NCI-H446 treated with DMSO at 0.1 percent for 48 hours (cell line): ENCODE data around the gene ITGB8.
"Not testable (repeated sequence)": the region's sequence is repeated elsewhere in the genome, so short reads cannot be mapped to it uniquely, and the experiment has no call there.

Source experiments
- DNase-seq: peaks from one replicate; lab custom pipeline; 2025; lab: John Stamatoyannopoulos, UW

Gene ITGB8

DNA sequence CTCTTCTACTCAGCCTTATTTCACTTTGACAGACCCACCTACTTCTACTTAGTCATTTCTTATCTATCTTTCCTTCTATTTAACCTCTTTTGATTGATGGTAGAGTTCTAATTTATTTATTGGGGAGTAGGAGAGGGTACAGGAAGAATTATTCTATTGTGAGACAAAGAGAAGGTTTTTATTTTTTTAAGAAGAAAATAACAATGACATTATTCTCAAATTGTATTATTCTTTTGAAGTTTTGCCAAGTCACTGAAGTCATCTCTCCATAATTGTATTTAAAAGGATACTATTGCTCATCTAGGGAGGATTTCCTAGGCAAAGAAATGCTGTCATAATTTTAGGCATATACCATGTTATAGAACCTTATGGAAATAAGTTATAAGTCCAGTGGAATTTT, 52.7 kb downstream of the ITGB8 start:
- DNase-seq, result no peak

DNA sequence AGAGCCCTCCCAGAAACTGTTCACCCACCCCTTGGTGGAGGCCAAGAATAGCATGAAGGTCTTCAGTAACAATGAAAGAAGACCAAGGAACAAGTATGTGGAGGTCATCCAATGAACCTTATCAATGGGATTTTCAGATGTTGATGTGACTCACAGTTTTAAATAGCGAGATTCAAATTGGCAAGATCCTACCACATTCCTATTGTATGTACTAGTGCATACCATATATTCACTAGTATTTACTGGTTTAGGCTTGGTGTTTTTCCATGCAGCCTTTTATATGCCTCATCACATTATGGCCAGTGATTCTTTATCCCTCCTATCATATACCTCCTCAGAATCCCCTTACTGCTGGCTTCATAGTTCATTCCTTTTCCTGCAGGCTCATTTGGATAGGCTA, 54.4 kb downstream of the ITGB8 start:
- no peak for DNase-seq

DNA sequence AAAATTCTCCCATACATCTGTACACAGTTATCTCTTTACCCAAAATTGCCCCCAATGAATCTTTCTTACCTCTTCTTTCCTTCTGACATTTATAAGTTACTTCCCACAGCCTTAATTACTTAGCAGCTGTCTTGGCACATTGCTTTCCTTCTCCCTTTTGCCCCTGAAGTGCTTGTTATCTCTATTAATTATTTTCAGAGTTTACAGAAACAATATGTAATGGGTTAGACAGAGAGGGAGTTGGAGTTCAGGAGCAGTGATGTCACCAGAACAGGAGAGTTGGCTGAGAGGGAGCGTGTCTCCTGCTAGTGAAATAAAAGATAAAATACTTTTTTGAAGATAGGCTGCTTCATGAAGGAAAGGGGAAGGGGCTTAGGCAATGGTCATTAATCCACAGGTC, 57.4 kb downstream of the ITGB8 start:
- no peak for DNase-seq

DNA sequence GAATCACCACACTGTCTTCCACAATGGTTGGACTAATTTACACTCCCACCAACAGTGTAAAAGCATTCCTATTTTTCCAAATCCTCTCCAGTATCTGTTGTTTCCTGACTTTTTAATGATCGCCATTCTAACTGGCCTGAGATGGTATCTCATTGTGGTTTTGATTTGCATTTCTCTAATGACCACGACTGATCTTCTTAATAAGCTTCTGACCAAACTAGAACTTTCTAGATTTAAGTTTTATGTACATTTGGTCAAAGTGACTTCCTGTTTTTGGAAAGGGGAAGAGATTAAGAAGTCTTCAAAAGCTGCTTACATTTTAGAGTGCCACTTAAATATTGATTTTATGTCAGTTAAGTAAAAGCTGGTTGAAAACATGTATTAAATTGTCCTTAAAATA, 58.5 kb downstream of the ITGB8 start:
- DNase-seq, result not testable (repeated sequence)

DNA sequence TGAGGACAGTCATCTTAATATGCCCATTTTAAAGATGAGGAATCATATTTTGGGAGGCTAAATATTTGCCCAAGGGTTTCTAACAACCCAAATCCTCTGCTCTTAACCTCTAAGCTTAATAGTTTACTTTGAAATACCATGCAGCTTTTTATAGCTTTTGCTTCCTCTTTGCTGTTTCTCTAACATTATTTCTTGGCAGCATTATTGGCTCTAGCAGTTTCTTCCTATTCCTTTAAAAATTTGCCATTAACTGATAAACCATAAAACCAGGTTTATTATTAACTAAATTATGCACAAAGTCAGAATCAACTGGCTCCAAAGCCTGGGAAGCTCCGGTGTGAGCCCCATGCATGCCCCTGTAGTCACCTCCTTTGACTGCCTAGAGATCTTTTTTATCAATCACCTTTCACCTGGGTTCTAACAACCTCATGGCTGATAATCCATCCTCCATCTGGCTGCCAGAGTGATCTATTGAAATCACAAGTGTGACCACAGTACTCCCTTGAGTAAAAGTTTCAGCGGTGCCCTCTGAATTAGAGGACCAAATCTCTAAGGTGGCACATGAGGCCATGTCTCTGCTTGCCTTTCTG, 62.4 kb downstream of the ITGB8 start:
- no peak for DNase-seq

DNA sequence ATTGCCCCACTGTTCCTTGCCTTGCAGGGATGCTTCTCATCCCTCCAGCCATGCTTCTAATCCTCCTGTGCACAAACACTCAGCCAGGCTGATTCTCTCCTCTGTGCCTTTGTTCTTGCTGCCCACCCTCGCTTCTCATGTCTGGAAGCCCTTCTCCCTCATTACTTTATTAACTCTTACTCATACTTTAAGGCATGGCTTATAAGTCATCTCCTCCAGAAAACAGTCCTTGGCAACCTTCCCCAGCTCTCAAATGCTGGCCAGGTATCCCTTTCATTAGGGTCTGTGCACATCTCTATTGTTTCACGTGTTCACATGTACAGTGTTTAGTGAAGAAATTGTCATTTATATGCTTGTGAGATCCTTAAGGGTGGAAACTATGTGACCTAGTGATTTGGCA, 62.9 kb downstream of the ITGB8 start:
- DNase-seq, result no peak

DNA sequence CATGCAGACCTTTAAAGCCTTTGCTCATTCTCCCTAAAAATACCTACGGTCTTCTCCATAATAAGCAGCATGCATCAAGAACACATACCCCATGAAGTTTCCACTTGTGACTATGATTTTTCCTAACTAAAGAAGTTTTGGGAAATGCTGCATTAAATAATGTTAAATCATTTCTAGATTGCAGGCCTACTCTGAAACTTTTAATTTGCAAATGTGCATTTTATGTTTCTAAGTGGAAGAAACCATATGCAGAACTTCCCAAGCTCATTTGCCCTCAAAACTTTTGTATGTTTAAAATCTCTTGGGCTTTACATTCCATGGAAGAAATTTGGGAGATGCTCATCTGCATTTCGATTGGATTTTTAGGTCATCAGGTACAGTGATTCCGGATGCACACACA, 63.6 kb downstream of the ITGB8 start:
- DNase-seq, result no peak

DNA sequence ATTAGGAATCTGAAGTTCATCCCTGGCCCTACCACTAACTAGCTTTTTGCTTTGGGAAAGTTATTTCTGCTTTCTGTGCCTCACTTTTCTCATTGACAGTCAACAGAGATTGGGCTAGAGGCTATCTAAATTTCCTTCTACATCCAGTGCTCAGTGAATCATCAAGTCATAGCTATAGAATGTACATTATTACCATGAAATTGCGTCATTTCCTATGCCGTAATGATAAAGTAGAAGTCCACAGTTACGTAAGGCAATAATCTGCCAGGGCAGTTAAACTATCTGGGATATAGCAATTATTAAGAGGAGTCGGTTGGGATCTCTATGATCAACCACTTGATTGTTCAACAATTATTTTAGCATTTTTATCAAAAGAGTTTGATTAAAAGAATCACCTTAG, 64.4 kb downstream of the ITGB8 start:
- no peak for DNase-seq

DNA sequence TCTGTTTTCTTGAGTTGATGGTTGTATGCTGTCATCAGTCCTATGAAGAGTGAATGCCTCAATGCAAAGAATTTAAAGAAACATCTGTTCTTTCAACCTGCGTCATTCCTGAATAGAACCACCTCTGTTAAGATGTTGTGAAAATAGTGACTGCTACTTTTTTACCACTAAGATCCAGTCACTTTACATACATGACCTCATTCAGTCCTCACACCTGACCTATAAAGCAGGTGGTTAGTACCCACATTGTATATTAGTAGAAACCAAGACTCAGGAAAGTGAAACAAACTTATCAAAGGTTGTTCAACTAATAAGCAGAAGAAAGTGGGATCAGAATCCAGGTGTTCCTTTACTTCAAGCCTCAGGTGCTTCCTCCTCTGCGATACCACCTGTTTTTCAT, 64.8 kb downstream of the ITGB8 start:
- DNase-seq, result no peak

DNA sequence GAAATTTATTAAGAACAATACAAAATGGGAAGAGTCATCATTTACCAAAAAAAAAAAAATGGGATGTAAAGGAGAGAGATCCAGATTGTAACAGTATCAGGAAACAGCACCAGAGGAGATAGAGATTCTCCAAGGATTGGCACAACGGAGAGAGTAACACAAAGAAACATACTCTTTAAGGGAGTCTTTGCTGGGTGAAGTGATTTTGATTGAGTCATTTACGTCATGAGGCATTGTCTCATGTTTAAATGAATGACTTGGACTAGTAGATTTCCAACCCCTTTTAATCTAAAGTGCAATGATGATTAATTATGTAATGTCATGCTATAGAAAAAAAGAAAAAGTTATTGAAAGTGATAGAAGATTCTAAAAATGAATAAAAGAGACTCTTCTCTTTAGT, 68.8 kb downstream of the ITGB8 start:
- DNase-seq, result no peak

DNA sequence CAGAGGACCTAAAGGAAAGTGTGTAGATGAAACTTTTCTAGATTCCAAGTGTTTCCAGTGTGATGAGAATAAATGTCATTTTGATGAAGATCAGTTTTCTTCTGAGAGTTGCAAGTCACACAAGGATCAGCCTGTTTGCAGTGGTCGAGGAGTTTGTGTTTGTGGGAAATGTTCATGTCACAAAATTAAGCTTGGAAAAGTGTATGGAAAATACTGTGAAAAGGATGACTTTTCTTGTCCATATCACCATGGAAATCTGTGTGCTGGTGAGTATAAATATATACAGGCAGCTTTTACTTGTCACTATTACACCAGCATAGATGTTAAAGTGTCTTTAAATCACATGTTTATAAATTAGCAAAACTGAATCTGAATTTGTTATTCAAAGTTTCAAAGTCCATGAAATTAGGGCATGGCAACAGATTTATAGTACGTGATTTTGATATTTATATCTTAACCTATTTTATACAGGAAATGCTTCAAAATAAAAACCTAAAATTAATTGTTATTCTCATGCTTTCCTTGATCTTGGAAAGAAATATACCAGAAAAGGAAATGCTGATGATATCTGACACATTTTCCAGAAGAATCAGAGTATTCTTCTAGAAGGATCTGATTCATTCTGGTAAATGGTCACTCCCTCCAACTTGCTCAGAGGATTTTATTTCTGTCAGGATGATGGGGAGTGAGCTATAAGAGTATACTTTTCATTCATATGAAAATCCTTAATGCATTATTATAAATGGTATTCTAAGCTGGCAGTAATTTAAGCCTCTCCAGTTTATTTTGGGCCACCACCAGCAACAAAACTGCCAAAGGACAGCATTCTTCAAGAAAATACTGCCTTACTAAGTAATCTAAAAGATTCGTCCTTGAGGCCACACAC, 71.4 kb downstream of the ITGB8 start:
- DNase-seq, result no peak

DNA sequence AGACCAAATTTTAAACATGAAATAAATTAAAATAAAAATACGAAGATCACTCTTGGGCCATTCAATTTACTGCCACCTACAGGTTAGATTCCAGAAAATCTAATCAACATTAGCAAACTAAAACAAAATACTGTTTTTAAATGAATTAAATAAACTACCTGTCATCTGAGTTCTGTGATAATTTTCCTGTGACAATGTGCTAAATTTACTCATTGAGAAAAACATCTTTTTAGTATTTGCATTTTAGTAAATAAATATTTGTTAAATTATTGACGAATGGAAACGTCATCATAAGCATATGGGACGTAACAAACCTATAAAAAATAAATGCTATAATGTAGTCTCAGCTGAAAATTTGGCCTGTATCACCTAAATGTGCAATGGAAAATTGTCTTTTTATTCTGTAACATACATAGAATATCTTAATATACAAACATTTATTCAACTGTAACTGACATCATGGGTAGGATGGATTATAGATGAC, 72.1 kb downstream of the ITGB8 start:
- DNase-seq, result no peak

DNA sequence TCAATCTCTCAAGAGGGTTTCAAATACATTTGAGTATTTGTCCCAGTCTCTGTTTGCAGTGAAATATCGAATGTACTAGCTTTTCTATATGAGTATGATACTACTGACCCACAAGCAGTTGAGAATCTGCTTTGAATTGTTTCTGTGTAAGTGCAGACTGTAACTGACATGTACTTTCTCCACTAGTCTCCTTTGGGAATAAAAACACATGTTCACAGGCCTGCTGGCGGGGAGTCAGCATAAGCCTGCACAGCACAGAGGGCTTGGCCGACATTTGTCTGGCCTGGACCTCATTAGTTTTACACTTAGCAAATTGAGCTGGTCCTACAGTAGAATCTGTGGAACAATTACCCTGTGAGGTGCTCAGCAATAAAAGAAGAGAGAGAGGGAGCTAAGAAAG, 72.6 kb downstream of the ITGB8 start:
- peak; percentile 40 for DNase-seq

DNA sequence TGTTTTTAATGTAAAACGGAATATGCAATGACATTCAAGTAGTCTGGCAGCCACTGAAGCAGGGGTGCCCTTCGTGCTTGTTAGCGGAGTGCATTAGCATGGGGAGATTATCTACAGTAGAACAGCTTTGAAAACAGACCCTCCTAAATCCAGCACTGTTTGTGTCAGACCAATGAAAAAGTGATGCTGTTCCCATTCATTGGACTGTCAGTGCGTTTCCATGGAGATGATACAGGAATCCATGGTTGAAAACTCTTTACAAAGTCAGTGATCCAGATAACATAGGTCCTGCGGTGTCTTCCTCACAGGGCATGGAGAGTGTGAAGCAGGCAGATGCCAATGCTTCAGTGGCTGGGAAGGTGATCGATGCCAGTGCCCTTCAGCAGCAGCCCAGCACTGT, 73.6 kb downstream of the ITGB8 start:
- no peak for DNase-seq

DNA sequence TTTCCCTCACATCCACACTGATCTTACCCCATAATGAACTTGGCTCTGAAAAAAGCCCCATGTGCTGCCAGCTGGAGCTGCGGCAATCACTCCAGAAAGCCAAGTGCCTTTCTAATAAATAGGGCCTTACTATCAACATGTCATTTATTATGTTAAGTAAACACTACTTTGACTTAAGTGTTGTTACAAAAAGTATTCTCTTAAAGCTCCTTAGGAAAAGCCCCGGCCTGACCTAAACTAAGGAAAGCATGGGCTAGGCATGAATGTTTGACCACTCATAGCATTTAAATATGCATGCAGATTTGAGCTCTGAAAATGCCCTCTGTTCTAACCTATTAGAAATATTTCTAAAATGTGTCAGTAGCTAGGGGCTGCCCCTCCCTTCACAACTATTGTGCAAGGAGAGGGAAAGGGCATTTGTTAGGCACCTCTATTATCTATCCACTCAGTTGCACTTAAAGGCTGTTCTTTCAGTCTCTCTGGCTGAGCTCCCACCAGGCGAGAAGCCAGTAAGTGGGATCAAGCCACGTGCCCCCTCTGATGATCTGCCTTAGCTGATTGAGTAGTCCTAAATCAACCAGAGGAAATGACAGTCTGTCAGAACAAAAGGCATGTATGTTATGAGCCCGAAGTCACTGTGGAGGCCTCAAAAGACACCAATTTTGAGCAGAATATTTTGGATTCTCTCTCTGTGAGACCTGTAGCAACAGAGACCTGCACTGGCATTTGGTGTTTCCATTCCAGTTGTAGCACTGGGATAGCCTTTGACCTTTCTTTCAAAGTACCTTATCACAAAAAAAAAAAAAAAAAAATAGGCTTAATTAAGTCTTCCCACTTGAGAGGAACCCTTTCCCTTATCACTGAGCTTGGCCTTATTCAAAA, 77.1 kb downstream of the ITGB8 start:
- peak; percentile 91 for DNase-seq

DNA sequence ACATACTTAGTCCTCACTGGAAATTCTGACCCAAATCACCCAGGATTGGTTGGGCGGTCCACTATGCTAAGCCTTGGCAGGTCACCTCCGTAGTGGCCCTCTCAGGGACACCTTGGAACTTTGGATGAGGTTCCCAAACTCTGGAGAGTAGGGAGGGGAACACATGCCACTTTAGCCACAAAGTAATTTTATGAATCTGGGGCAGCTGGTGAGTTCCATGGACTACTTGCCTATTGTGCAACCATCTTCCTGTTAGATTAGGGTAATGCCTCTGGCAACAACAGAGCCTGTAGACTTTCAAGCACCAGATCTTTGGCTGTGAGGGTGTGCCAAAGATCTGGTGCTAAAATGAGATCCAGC, 77.7 kb downstream of the ITGB8 start:
- DNase-seq, result peak; percentile 73

DNA sequence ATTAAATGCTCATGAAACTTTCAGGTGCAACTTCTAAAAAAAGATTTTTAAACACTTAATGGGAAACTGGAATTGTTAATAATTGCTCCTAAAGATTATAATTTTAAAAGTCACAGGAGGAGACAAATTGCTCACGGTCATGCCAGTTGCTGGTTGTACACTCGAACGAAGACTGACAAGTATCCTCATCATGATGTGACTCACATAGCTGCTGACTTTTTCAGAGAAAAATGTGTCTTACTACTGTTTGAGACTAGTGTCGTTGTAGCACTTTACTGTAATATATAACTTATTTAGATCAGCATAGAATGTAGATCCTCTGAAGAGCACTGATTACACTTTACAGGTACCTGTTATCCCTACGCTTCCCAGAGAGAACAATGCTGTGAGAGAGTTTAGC, 79.3 kb downstream of the ITGB8 start:
- DNase-seq, result no peak

DNA sequence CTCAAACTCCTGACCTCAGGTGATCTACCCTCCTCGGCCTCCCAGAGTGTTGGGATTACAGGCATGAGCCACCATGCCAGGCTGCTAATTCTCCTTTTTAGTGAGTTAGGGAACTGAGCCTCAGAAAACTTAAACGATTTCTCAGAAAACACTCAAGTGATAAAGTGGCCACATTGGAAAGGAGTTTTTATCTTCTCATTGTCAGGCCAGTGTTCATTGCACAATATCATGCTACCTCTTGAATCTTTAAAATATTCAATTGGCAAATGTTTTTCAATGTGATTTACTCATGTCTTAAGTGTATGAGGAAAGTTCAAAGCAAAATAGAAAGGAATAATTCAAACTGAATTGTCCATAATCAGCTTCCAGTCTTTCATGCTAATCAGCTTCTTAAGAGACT, 80.7 kb downstream of the ITGB8 start:
- DNase-seq, result no peak

DNA sequence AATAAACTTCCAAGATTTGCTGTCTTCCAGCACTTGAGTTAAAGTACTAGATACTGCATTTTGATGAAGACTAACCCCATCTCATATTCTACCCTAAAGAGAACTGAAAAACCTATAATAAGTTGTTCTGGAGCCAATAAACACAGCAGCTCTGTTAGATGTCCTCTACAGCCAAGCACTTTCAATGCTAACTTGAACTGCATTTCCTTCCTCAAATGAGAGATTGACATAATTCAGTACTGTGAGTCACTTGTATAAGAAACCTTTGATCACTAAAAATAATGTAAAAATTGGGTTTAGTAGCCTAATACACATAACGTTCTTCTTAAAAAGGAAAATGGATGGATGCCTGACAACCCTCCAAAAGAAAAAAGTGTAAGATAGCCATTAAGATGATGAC, 81.3 kb downstream of the ITGB8 start:
- DNase-seq, result no peak

DNA sequence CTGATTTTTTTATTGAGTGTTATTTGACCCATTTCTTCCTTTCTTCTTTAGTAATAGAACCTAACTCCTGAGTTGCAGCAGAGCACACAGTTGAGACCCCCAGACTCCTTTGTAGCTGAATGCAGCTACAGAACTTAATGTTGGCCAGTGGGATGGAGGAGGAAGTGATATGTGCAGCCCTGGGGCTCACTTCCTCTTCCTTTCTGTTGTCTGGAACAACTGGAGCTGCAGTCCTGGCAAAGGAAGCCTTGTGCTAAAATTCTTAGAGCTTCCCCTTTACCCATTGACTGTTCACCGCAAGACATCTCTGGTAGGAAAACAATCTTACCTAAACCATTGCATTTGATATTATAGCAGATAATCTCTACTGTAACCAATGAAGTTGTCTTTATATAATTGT, 86.6 kb downstream of the ITGB8 start:
- no peak for DNase-seq

DNA sequence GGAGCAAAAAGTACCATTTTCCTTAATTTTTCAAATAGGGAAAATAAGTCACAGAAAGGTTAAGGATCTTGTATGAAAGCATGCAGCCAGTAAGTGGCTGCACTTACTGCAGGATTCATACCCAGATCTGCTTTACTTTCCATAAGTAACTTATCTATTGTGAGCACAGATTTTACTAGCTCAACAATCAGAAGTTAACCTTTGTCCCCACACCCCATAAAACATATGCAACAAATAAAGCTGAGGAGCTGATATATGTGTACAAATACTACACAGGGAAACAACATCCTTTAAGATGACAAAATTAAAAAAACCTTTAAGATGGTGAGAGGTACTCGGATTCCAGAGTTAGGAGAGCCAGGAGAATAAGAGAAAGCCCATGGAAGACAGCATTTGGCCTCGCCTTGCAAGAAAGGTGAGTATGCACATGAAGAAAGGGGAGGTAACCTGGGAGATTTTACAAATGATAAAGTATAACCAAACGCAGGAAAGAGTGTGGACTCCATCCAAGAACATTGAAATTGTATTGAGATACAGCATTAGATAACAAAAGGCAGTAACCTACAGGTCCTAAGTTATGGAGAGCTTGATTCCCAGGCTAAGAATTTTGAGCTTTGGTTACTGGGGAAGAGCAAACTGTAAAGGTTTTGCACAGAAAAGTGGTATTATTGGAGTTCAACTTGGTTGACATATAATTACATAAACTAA, 87.1 kb downstream of the ITGB8 start:
- DNase-seq, result no peak

DNA sequence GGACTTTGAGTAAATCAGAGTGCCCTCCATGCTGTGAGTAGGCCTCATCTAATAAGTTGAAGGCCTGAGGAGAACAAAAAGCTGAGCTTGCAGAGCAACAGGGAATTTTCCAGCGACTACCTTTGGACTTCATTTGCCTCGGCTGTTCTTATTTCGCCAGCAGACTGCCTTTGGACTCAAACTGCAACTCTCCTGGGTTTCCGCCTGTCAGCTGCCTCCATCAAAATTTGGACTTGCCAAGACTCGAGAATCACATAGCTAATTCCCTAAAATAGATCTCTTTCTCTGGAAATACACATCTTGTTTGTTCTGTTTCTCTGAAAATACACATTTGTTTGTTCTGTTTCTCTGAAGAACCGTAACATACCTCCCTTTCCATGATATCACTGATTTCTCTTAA, 93.8 kb downstream of the ITGB8 start:
- no peak for DNase-seq
